HL-60/S4 (cell line): ENCODE data around the gene ARTN.

ENCODE experiments used
- in situ Hi-C: fragments of 300-500 bp; cut with MboI; formaldehyde crosslinking; loops from 2 replicates; pipeline ENCODE4 v1.14.3; 2022; ENCODE audit warnings: low sequenced_read_pairs

ARTN gene, protein sequence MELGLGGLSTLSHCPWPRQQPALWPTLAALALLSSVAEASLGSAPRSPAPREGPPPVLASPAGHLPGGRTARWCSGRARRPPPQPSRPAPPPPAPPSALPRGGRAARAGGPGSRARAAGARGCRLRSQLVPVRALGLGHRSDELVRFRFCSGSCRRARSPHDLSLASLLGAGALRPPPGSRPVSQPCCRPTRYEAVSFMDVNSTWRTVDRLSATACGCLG

DNA sequence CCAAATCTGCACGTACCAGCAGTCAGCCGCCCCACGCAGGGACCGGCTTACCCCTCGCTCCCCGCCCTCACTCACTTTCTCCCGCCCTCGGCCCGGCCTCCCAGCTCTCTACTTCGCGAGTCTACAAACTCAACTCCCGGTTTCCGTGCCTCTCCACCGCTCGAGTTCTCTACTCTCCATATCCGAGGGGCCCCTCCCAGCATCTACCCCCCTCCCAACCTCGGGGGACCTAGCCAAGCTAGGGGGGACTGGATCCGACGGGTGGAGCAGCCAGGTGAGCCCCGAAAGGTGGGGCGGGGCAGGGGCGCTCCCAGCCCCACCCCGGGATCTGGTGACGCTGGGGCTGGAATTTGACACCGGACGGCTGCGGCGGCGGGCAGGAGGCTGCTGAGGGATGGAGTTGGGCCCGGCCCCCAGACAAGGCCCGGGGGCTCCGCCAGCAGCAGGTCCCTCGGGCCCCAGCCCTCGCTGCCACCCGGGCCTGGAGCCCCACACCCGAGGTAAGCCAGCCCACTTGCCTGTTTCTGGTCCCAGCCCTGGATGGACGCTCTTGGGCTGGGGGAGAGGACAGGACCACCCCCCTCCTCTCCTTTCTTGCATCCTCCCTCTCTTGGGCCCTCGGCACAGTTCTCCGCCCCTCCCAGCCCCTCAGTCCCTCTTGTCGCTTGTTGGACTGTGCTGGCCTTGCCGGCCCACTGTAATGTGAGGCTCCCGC lies at the start of gene ARTN:
TSS of gene ARTN (plus strand) at position 416 of the 715 bp plus-strand sequence. CDS start 1,856 bp downstream, outside the sequence.
- in situ Hi-C loops: loop anchor here (5.0 to 25.0 kb wide), 3 partner anchors 176 to 696 kb away; partner anchors contain the start of gene PTPRF

DNA sequence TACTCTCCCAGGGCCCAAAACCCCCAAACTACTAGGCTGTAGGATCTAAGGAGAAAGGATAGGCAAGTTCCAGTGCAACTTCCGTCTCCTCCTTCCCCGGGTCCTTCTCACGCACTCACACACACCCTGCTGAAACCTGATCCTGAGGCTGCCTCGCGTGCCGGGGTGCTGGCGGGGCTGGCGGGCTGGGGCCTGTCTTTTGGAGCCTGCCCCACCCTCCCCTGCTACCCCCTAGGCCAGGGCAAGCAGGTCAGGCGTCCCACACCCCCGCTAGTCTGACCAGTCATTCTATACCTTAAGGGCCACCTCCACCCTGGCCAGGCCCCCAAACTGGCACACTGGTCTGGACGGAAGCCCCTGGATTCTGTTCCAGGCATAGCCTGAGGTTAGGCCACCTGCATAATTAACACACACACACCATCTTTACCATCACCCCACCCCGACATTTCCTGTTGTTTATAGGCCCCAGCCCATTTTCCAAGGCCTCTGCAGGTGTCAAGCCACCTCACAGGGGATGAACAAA lies 48.3 kb upstream of the ARTN start:
- in situ Hi-C loops: no loop called here

DNA sequence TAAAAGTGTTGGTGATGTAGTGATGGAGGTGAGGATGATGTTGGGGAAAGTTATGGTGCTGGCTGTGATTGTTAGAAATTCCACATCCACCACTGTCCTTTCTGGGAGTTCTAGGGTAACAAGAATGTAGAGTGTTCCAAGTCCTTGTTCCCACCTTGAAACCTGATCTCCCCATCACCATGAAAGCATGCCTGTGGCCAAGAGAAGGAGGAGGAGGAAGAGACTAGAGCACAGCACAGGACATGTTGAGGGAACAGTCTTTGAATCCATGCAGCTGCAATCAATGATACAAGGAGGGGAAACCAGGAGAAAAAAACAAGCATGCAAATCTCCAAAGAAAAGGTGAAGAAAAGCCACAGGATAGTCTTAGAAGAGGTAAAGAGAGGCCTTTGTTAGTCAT lies 45.9 kb upstream of the ARTN start:
- in situ Hi-C loops: no loop called here

DNA sequence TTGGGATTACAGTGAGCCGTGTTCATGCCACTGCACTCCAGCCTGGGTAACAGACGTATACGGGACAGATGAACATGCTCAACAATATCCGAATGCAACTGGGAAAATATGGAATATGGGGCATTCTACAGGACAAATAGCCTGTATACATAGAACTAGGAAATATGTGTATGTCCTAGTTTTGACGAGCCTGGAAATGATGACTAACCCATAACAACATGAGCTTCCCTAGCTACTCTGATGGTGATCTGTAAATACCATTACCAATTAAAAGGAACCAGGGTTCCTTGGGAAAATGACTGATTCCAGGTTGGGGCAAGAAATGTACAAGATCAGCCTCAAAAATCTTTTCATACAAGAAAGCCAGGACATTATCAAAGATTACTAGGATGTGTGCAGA lies 42.8 kb upstream of the ARTN start:
- in situ Hi-C loops: no loop called here

DNA sequence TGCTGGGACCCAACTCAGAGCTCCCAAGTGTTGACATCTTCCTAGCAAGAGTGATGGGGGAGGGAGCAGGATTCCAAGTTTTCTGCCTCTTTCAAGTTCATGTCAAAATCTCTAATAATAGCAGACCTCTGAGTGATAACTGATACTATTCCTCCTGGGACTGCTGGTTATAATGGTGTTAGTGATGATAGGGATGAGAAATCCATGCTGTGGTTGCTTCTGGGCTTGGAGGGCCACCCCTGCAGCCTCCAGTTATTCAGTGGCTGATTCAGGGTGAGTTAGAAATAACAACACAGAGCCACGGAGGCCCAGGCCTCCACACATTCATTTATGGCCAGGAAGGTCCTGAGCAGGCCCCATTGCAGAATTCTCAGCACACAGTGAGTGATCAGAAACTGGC lies 40.6 kb upstream of the ARTN start:
- in situ Hi-C loops: no loop called here

DNA sequence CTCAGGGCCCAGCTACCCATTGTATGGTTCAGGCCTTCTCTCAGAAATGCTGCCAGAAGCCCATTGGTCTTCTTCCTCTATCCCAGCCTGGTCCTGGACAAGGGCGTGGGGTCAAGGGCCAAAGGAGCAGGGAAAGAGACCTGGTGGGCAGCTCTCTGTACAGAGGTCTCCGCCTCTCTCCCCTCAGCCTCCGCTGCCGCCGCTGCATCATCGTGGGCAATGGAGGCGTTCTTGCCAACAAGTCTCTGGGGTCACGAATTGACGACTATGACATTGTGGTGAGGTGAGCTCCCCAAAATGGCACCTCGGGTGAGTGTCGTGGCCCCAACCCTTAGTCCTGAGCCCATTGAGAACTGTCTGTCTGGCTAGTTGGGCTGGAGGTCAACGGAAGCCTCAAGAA lies 34.6 kb upstream of the ARTN start:
- in situ Hi-C loops: no loop called here

DNA sequence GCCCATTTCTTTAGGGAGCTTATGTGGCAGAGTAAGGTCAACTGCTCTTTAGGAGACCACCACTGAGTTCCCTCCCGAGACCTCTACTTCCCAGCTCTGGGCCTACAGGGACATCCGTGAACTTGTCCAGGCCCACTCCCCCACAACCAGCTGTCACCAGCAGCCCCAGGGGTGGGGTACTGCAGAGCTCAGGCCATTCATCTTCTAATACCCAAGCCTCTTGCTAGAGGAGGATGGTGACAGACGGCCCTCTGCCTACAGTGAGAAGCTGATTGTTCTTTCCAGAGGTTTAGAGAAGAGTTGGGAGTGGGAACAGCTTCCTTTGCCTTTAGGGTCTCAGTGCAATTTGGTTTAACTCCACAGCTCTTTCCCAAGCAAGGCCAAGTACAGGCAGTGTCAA lies 33.2 kb upstream of the ARTN start:
- in situ Hi-C loops: no loop called here

DNA sequence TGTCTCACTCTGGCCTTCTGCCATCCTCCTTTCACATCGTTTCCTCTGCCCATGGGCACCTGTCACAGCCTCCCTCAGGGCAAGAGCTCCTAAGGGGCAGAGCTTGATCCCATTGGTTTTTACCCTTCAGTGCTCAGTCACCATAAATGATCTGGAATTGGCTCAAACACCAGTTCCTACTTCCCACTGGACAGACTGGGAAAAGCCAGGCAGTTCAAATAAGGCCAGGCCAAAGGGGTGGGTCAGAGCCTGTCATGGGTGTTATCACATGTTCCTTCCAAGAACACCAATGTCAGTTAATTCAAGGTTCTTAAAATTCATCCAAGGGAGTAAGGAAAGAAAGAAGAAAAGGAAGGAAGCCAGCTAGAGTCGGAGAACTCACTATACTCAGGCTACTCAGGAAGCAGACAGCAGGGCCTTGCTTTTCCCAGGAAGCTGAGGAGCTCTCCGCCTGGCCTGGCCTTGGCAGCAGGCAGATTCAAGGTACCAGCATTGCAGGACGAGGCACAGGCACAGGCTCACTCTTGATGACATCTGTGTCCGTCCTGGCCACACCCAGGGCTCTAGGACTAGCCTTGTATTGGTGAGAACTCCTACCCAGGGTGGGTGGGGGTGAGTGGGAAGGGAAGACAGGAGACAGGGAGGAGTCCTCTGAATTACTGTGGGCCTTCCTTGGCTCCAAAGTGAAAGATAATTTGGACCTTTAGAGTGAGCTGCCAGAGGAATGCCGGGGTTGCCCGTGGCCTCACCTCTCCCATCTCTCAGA lies 32.2 kb upstream of the ARTN start:
- in situ Hi-C loops: no loop called here

DNA sequence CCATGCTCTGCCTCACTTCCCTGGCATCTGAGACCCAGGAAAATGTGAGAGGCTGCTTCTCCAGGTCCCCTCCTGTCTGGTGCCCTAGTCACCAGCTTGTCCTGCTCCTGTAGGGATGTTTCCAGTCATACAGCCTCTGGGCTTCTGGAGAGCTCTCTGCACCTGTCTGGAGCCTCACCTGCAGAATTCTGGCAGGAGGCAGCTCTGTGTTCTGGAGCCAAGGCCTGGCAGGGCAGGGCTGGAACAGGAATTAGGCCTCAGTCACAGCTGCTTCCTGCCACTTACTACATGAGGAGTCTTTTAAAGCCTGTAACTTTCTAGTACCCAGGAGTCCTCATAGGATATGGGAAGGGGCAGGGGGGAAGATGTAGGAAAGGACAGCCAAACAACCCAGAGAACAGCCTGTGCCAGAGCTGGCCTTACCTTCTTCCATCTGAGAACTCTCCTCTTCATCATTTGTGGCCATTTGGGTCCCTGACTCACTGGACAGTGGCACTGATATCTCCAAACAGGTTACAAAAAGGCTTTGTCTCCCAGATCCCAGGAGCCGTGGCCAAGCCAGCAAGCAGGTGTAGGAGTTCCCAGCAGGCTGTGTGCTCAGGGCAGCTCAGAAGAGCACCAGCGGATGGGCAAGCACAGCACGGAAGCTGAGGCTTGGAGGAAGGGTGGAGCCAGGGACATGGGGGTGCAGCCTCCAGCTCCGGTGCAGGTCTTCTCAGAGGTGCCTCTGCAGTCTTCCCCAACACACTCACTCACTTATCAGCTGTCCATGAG lies 31.4 kb upstream of the ARTN start:
- in situ Hi-C loops: no loop called here

DNA sequence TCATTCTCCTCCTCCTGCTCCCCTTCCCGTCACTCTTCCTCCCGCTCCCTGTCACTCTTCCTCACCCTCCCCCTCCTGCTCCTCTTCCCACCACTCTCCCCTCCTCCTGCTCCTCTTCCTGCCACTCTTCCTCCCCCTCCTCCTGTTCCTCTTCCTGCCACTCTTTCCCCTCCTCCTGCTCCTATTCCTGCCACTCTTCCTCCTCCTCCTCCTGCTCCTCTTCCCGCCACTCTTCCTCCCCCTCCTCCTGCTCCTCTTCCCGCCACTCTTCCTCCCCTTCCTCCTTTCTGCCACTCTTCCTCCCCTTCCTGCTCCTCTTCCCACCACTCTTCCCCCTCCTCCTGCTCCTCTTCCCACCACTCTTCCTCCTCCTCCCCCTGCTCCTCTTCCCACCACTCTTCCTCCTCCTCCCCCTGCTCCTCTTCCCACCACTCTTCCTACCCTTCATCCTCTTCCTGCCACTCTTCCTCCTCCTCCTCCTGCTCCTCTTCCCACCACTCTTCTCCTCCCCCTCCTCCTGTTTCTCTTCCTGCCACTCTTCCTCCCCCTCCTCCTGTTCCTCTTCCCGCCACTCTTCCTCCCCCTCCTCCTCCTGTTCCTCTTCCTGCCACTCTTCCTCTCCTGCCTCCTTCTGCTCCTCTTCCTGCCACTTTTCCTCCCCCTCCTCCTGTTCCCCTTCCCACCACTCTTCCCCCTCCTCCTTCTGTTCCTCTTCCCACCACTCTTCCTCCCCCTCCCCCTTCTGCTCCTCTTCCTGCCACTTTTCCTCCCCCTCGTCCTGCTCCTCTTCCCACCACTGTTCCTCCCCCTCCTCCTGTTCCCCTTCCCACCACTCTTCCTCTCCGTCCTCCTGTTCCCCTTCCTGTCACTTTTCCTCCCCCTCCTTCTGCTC lies 28.7 kb upstream of the ARTN start:
- in situ Hi-C loops: no loop called here

DNA sequence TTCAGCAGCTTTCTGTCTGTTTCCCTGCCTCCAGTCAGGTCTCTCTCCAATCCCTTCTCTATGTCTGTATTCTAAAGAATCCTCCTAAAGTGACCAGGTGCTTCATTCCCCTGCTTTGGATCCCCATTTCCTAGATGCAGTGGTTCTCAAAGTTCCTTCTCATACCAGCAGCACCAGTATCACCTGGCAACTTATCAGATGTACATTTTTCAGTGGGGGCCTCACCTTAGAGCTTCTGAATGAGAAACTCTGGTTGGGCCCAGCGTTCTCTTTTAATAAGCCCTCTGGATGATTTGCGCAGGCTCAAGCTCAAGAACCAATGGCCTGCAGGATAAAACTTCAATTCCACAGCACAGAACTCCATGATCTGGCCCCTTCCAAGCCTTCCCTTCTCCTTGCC lies 25.4 kb upstream of the ARTN start:
- in situ Hi-C loops: no loop called here

DNA sequence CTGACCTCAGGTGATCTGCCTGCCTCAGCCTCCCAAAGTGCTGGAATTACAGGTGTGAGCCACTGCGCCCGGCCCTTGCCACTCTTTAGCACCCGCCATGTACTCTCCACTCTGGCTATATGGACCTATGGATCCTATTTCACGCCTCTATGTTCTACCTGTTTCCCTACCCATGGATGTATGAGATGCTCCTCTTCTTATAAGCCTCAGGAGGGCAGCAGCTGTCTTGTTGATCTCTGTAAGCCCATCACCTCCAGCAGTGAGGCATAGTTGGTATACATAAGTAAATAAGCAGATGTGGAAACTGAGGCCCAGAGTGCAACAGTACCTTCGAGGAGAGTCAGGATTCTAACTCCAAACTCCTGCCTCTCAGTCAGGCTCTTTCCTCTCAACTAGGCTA lies 24.7 kb upstream of the ARTN start:
- in situ Hi-C loops: no loop called here

DNA sequence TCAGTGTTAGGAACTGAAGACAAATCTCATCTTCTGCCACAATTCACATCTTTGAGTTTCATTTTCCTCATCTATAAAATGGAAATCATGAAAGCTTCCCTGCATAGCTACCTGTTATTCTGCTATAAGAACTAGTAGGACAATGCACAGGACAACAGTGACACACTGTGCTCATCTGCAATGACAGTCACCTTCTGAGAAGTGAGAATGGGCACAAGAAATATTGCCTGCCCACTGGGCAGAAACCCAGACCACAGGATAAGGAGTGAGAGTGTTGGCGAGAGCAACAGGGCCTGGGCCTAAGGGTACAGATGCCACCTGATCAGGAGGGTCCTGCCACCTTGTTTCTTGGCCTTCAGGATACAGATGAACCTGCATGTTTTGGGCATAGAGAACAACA lies 23.3 kb upstream of the ARTN start:
- in situ Hi-C loops: no loop called here

DNA sequence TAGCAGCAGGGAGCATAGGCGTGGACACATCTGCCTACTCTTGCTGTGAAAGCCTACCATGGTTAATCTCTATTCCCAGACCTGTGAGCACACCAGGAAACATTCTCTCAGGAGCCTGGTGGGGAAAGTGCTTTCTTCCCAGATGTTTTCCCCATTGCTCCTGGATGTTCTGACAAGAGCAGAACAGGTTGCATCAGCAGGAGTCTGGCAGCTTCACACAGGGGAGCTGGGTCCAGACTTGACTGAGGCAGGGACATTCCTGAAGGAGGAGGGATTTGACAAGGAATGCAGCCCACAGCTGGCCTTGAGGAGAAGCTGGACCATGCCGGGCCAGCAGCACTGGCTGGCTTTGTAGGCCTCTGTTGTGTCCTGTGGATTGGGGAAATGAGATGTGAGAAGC lies 21.0 kb upstream of the ARTN start:
- in situ Hi-C loops: no loop called here

DNA sequence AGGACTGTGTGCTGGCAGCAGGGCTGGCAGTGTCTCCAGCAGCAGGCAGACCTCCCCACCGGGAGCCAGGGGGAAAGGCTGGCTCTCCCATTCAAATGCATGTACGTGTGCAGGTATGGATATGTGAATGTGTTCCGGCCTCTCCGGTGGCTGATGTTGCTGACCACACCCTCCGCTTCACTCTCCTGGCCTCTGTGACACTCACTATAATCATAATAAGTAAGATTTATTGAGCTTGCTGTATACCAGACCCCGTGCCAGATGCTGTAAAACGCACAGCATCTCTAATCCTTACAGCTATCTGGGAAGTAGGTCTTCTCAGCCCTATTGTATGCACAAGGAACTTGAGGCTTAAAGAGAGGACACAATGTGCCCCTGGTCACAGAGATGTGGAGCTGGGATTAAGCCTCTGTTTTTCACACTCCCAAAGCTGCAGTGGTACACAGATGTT lies 20.5 kb upstream of the ARTN start:
- in situ Hi-C loops: no loop called here

DNA sequence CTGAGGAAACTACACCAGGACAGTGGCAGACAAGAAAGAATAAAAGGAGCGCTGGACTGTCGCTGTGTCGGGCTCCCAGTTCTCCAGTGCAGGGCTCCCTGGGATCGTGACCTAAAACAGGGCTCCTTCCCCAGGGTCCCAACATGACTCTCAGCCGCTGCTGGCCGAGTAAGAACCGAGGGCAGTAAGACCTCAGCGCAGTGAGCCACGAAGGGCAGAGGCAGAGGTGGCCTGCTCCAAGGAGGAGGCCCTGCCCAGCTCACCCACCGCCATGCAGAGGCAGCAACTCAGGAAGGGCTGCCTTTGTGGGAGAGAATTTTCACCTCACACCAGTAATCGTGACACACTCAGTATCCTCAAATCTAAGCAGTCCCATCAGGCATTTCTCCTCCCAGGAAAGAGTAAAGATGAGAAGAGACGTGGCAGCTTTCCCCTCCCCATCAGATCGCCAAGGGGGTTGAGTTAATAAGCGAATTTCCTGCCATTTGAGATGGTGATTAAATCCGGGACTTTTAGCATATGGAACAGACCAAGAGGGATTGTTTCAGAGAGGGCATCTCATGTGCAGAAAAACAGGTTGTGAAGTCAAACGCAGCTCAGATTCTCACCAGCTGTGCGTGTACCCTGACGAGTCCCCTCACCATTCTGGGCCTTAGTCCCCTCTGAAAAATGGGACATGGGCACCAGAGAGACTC lies 19.8 kb upstream of the ARTN start:
- in situ Hi-C loops: no loop called here

DNA sequence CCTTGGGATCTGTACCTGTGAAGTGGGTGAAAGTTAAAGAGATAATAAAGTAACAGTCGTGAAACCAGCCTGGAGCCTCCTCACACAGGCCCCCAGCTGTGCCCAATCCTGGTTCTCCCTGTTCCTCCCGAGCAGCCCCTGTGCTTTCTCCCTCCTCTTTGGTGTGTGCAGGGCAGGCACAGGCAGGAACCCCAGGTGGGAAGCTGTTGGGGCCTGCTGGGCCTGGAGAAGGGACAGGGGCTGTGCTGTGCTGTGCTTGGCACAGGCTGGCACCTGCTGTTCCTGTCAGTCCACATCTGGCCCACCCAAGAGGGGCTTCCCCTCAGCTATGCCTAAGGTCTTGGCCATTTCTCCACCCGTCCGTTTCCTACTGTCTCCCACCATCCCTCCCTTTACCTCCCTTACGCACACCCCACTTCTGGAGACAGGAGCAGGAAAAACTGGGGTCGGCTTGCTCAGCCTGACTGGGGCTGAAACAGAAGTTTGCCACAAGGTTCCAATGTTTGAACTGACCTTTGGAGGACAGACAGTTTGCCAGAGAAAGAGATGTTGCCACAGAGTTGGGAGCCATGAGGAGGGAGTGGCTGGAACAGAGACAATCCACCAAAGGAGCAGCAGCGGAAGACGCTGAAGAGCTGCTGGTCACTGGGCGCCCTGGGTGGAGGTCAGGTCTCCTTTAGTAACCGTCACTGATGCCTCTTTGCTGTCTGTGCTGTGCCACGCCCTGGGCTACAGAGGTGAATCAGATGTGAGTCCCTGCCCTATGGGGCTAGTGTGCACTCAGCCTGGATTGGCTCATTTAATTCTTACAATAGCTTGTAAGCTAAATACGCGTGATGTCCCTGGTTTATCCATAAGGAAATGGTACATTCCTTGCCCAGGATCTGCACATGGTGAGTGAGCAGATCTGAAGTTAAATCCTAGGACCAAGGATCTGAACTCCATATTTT lies 18.8 kb upstream of the ARTN start:
- in situ Hi-C loops: no loop called here

DNA sequence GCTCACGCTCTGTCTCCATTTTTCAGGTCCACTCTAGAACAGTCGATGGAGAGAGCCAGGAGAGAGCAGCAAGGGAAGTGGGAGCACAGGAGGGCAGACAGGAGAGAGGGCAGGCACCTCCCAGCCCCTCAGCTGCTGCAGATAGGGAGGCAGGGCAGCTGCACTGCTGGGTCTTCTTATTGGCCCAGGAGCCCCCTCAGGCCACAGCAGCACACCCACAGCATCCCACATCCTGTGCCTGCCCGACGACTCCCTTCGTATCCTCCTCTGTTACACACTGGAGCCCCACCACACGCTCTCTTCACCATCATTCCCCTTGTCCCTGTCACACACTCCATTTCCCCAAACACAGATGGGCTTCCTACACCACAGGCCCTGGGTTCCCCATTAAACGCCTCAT lies 13.7 kb upstream of the ARTN start:
- in situ Hi-C loops: no loop called here
